Karpas-422 (cell line): ENCODE results near the gene LYG1. TPM values are rescaled to one million over a fixed set of nuclear protein-coding genes. Genes with fewer than 3 reads are reported as not detected.
"Not testable (repeated sequence)": the region's sequence is repeated elsewhere in the genome, so short reads cannot be mapped to it uniquely, and the experiment has no call there.

ENCODE experiments used
- DNase-seq: peaks from one replicate; pipeline ENCODE4 v3.0.0-alpha.2; 2015
- H2AFZ ChIP-seq: fragments of 200-600 bp; sonication (generic); 2 replicates; pipeline ENCODE4 v1.6.1; 2014; ENCODE audit warnings: antibody characterized with exemption, low read length, mixed read lengths
- H3K27ac ChIP-seq: fragments of 200-600 bp; sonication (generic); 2 replicates; pipeline ENCODE4 v1.5.1; 2014; ENCODE audit warnings: mild to moderate bottlenecking, low read length, moderate library complexity
- H3K27me3 ChIP-seq: fragments of 200-600 bp; sonication (generic); 2 replicates; pipeline ENCODE4 v1.6.1; 2014; ENCODE audit warnings: low read length, mixed read lengths
- H3K36me3 ChIP-seq: fragments of 200-600 bp; sonication (generic); 2 replicates; pipeline ENCODE4 v1.6.1; 2014; ENCODE audit warnings: low read length, mixed read lengths; ENCODE audit not compliant: insufficient read depth
- H3K4me1 ChIP-seq: fragments of 200-600 bp; sonication (generic); 2 replicates; pipeline ENCODE4 v1.6.1; 2014; ENCODE audit warnings: mild to moderate bottlenecking, low read length, mixed read lengths
- H3K4me2 ChIP-seq: fragments of 200-600 bp; sonication (generic); 2 replicates; pipeline ENCODE4 v1.6.1; 2014; ENCODE audit warnings: low read length, low read depth, mild to moderate bottlenecking; ENCODE audit not compliant: poor library complexity, severe bottlenecking
- H3K4me3 ChIP-seq: fragments of 200-600 bp; sonication (generic); 2 replicates; pipeline ENCODE4 v1.5.1; 2014; ENCODE audit warnings: mild to moderate bottlenecking, antibody characterized with exemption, low read length, mixed read lengths
- H3K79me2 ChIP-seq: fragments of 200-600 bp; sonication (generic); 2 replicates; pipeline ENCODE4 v1.6.1; 2014; ENCODE audit warnings: mild to moderate bottlenecking, low read length, mixed read lengths
- H3K9ac ChIP-seq: fragments of 200-600 bp; sonication (generic); 2 replicates; pipeline ENCODE4 v1.6.0; 2014; ENCODE audit warnings: low read length
- H3K9me2 ChIP-seq: fragments of 200-600 bp; sonication (generic), shearing (Covaris generic); replicated peaks from 2 replicates; pipeline ENCODE4 v1.6.0; 2014; ENCODE audit warnings: mild to moderate bottlenecking, low read length, moderate library complexity; ENCODE audit not compliant: insufficient read depth
- H3K9me3 ChIP-seq: fragments of 300-700, 200-600 bp; sonication (generic); 2 replicates; pipeline ENCODE4 v1.6.1; 2014; ENCODE audit warnings: low read length, mixed read lengths
- H4K20me1 ChIP-seq: fragments of 200-600 bp; sonication (generic); 2 replicates; pipeline ENCODE4 v1.6.1; 2014; ENCODE audit warnings: mild to moderate bottlenecking, antibody characterized with exemption, low read length, low read depth; ENCODE audit not compliant: insufficient read depth
- total RNA-seq: library from RNA; depleted of rRNA; stranded (reverse); fragments of >200 nt; shearing (Covaris generic); gene quantifications from 2 replicates; pipeline ENCODE4 v1.2.3, GENCODE V29; 2014; ENCODE audit warnings: low replicate concordance

LYG1 gene
- total RNA-seq, 1 experiment from 2014 or later = 2.4 TPM

DNA sequence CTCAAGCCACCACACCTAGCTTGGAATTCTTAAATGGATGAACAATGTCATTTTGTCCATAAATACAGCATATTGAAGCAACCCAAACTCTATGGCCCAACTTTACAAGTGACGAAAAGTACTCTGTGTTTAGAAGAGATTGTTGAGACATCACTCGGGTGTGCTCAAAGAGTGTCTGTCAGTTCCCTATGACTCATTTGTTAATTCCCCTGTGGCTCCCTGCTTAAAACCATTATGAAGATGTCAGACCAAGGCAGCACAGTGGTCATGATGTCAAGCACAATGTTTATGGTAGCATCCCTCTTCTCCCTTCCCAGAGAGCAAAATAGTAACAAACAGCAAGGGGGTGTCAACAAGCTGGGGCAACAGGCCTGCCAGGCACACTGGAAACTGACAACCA is 3.0 kb downstream of the LYG1 start:
- Histone ChIP-seq H4K20me1 (no peaks in the 10 kb centered on the region), H3K4me2 (no peak overlapping the region), H3K9me3 (no peaks in the 10 kb centered on the region), H3K36me3 (no peaks in the 10 kb centered on the region), H3K27ac (no peak overlapping the region), H2AFZ (no peak overlapping the region), H3K79me2 (peaks cover 4% of the 10 kb centered on the region), H3K9me2 (no peaks in the 10 kb centered on the region), H3K4me1 (peaks cover 9% of the 10 kb centered on the region), H3K27me3 (no peaks in the 10 kb centered on the region), H3K9ac (no peak overlapping the region), H3K4me3 (no peak overlapping the region)
- peak; percentile 60 for DNase-seq

- no peaks in the 10 kb centered on the region for H3K9me3 ChIP-seq
- peak overlapping the region; percentile 91 for H3K27ac ChIP-seq
- no peak overlapping the region for H3K4me3 ChIP-seq
- H3K79me2 ChIP-seq = peaks cover 30% of the 10 kb centered on the region
- H3K9me2 ChIP-seq = no peaks in the 10 kb centered on the region
- DNase-seq = no peak
- no peak overlapping the region for H3K9ac ChIP-seq
- no peaks in the 10 kb centered on the region for H3K27me3 ChIP-seq
- 0 out of 2 replicates have a peak, but pooled peaks cover 3% of the 10 kb centered on the region for H3K36me3 ChIP-seq
- H4K20me1 ChIP-seq = no peaks in the 10 kb centered on the region
- no peak overlapping the region for H2AFZ ChIP-seq
- H3K4me2 ChIP-seq = peak overlapping the region; percentile 70
- peaks cover 44% of the 10 kb centered on the region for H3K4me1 ChIP-seq
Observed at GRCh38 chr2:99285526-99285925, 15.5 kb downstream of the LYG1 start.

DNA sequence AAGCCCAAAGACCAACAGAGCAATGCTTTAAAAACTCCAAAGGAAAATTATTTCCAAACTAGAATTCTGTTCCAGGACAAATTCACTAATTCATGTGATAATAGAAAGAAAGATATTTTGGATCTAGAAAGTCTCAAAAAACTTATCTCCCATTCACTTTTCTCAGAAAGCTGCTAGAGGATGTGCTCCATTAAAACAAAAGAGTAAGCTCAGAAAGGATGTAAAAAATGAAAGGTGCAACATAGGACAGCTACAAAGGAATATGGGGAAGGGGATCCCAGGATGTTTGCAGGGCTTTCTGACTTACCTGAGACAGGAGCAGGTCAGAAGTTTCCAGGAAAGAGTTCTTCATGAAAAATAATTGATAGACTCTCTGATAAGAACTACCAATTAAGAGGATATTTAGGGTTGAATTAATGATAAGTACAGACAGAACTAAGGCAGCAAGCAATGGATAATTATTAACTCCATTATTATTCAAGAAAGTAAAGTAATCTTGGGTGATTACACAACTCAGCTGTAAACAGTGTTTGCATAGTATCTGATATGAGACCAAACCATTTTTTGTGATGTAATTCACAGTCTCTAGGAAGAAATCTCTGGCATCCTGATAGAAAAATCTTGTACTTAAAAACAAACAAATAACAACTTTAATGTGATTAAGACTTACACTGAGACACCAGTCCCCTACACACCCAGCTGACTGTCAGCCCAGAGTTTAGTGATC is 20.9 kb downstream of the LYG1 start:
- H3K79me2 ChIP-seq = no peaks in the 10 kb centered on the region
- no peaks in the 10 kb centered on the region for H3K9me2 ChIP-seq
- H3K4me1 ChIP-seq = peaks cover 6% of the 10 kb centered on the region
- H2AFZ ChIP-seq = no peak overlapping the region
- no peak for DNase-seq
- no peak overlapping the region for H3K27ac ChIP-seq
- H3K36me3 ChIP-seq = peaks cover 7% of the 10 kb centered on the region; the same call in 1 of the 2 replicates
- H3K4me3 ChIP-seq = no peak overlapping the region
- no peak overlapping the region for H3K9ac ChIP-seq
- no peaks in the 10 kb centered on the region for H3K27me3 ChIP-seq
- no peaks in the 10 kb centered on the region for H3K9me3 ChIP-seq
- H4K20me1 ChIP-seq = no peaks in the 10 kb centered on the region
- H3K4me2 ChIP-seq = no peak overlapping the region

DNA sequence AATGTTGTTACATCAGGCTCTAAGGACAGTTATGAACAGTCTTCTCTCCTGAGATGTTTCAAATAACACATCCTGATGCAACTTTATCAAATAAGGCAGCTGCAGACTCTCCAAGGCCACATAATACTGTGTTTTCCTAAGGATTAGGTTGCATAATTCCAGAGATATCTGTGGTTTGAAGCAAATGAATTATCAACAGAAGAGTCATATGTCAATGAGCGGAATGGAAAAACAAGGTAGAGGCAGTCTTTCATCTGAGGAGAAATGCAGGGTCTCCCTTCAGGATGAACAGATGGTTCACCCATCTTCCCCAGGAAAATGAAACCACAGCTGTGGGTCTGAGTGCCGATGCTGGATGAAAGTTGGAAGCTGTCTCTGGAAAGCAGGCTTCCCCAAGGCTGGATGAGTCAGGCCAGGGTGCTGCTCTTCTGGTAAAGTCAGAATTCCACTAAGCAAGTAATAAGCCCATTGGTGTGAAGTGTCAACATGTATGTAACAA is 22.2 kb downstream of the LYG1 start:
- Histone ChIP-seq H3K36me3 (peaks cover 7% of the 10 kb centered on the region; the same call in 1 of the 2 replicates), H3K79me2 (no peaks in the 10 kb centered on the region), H3K9me3 (no peaks in the 10 kb centered on the region), H2AFZ (no peak overlapping the region), H3K27ac (no peak overlapping the region), H3K9ac (no peak overlapping the region), H3K4me1 (no peaks in the 10 kb centered on the region), H3K4me2 (no peak overlapping the region), H3K4me3 (no peak overlapping the region), H3K27me3 (no peaks in the 10 kb centered on the region), H3K9me2 (no peaks in the 10 kb centered on the region), H4K20me1 (no peaks in the 10 kb centered on the region)
- no peak for DNase-seq

DNA sequence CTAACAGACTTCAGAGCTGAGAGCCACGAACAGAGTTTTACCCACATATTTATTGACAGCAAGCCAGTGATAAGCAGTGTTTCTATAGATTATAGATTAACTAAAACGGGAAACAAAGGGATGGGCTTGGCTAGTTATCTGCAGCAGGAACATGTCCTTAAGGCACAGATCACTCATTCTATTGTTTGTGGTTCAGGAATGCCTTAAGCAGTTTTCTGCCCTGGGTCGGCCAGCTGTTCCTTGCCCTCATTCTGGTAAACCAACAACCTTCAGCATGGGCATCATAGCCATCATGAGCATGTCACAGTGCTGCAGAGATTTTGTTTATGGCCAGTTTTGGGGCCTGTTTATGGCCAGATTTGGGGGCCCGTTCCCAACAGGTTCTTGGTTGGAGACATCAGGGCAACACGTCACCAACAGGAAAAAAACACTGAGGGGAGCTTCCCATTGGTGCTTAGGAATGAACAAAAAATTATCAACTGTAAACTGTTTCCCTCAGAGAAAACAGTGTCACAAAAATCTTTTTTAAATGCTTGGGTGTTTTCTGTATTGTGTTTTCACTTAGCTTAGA is 22.7 kb downstream of the LYG1 start:
- not testable (repeated sequence) for H3K9me3 ChIP-seq, H3K9me2 ChIP-seq, H4K20me1 ChIP-seq, DNase-seq, H3K27me3 ChIP-seq, H3K9ac ChIP-seq, H2AFZ ChIP-seq, H3K4me2 ChIP-seq, H3K36me3 ChIP-seq, H3K79me2 ChIP-seq, H3K4me3 ChIP-seq, H3K4me1 ChIP-seq, H3K27ac ChIP-seq

DNA sequence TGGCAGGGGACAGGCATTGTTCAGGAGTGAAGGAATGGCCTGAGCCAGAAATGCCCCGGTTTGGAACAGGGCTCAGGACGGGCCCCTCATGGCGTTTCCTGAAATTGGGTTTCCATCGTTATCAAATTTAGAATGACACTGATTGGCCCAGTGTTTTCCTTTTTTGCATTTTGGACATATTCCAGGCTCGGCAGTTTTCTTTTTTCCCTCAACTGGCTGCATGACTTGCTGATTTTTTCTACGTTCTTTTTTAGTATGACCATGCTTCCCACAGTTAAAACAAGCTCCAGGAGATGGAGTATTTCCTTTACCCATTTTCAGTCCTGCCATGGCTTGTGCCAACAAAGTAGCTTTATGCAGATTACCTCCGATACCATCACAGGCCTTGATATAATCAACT is 25.1 kb downstream of the LYG1 start:
- no peak overlapping the region for H3K4me2 ChIP-seq
- H2AFZ ChIP-seq = no peak overlapping the region
- no peak overlapping the region for H3K27ac ChIP-seq

DNA sequence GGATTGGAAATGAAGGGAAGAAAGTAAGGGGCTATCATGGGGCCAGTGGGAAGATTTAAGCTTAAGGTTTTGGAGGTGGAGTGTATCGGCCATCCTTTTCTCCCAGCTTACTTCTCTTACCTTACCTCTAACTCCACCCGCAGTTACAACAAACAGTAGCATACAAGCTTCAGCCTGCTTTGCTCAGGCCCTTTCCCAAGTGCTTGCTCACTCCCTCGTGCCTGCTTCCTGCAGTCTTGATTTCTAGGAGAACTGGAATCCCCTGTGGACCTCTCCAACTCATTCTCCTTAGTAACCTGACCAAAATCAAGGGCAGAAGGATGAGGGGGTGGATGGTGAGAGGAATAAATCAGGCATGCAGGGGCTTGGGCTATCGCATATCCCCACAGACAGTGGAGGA is 39.8 kb downstream of the LYG1 start:
- no peak overlapping the region for H3K9ac ChIP-seq
- H3K4me1 ChIP-seq = 0 out of 2 replicates have a peak, but pooled peaks cover 3% of the 10 kb centered on the region
- no peak overlapping the region for H3K4me3 ChIP-seq
- H3K36me3 ChIP-seq = no peaks in the 10 kb centered on the region
- no peaks in the 10 kb centered on the region for H4K20me1 ChIP-seq
- no peak overlapping the region for H2AFZ ChIP-seq
- no peaks in the 10 kb centered on the region for H3K79me2 ChIP-seq
- no peak overlapping the region for H3K27ac ChIP-seq
- no peaks in the 10 kb centered on the region for H3K27me3 ChIP-seq
- H3K4me2 ChIP-seq = no peak overlapping the region
- H3K9me3 ChIP-seq = no peaks in the 10 kb centered on the region
- DNase-seq = no peak
- H3K9me2 ChIP-seq = no peaks in the 10 kb centered on the region

More for the DNA sequence above, 25.1 kb downstream of the LYG1 start:
- H4K20me1 ChIP-seq = no peaks in the 10 kb centered on the region
- no peak overlapping the region for H3K4me3 ChIP-seq
- no peaks in the 10 kb centered on the region for H3K9me2 ChIP-seq
- no peaks in the 10 kb centered on the region for H3K79me2 ChIP-seq
- peaks cover 7% of the 10 kb centered on the region; the same call in 1 of the 2 replicates for H3K9me3 ChIP-seq
- H3K27me3 ChIP-seq = no peaks in the 10 kb centered on the region
- no peak overlapping the region for H3K9ac ChIP-seq
- H3K36me3 ChIP-seq = peaks cover 7% of the 10 kb centered on the region; the same call in 1 of the 2 replicates
- no peaks in the 10 kb centered on the region for H3K4me1 ChIP-seq
- DNase-seq = no peak

- no peaks in the 10 kb centered on the region for H3K9me3 ChIP-seq
- H4K20me1 ChIP-seq = no peaks in the 10 kb centered on the region
- no peak for DNase-seq
- H3K27me3 ChIP-seq = no peaks in the 10 kb centered on the region
- no peaks in the 10 kb centered on the region for H3K9me2 ChIP-seq
- no peak overlapping the region for H3K9ac ChIP-seq
- no peaks in the 10 kb centered on the region for H3K79me2 ChIP-seq
- 0 out of 2 replicates have a peak, but pooled peaks cover 3% of the 10 kb centered on the region for H3K4me1 ChIP-seq
- no peak overlapping the region for H3K4me3 ChIP-seq
- no peak overlapping the region for H3K4me2 ChIP-seq
- no peak overlapping the region for H3K27ac ChIP-seq
- H3K36me3 ChIP-seq = no peaks in the 10 kb centered on the region
- H2AFZ ChIP-seq = no peak overlapping the region
Observed at GRCh38 chr2:99260184-99260583, 40.8 kb downstream of the LYG1 start.
